ENCODE results near the gene GNGT2. TPM values are rescaled to one million over a fixed set of nuclear protein-coding genes. Genes with fewer than 3 reads are reported as not detected.

Gene GNGT2
- total RNA-seq, 1 experiment from 2014 or later, result 0.40 TPM

- POLR2A ChIA-PET (ENCODE audit: unreplicated experiment), result no interaction called here
- DNase-seq (peak; percentile 1), ATAC-seq (no peak)
- intact Hi-C loops (cut with micrococcal nuclease), result no loop called here
- no peak overlapping the region for H3K4me2 ChIP-seq (ENCODE audit: low read length)
- H3F3A ChIP-seq (ENCODE audit: low read length, unreplicated experiment), result no peaks in the 10 kb centered on the region
- no peaks in the 10 kb centered on the region for H3K27me3 ChIP-seq (ENCODE audit: low read length)
- H3K79me2 ChIP-seq (ENCODE audit: low read length), result no peaks in the 10 kb centered on the region
- no peaks in the 10 kb centered on the region for H3K4me1 ChIP-seq (ENCODE audit: insufficient read depth, low read length)
- no peaks in the 10 kb centered on the region for H3K36me3 ChIP-seq (ENCODE audit: low read depth, low read length)
- no peaks in the 10 kb centered on the region for H3K9me3 ChIP-seq (ENCODE audit: low read length)
- H3K9ac ChIP-seq (ENCODE audit: low read length), result no peak overlapping the region
- H4K20me1 ChIP-seq (ENCODE audit: low read length), result no peaks in the 10 kb centered on the region
- CTCF ChIA-PET, result interaction anchor here (0.6 kb wide), 1 partner anchor 21 kb away, joined by 3 read pairs; no protein-coding TSS in a partner anchor
- H2AFZ ChIP-seq (ENCODE audit: low read length), result no peak overlapping the region
- no peaks in the 10 kb centered on the region for H3K9me2 ChIP-seq (replicated peaks; ENCODE audit: low read length)
- no peak overlapping the region for H3K4me3 ChIP-seq (ENCODE audit: low read length)
- H3K27ac ChIP-seq (ENCODE audit: low read length), result no peak overlapping the region
- no TSS peak for BruUV-seq (replicated peaks)
- TF ChIP-seq EZH2phosphoT487 (IDR thresholded peaks at IDR 0.05; ENCODE audit: borderline replicate concordance, low read length), result no peak
- TF ChIP-seq CTCF (conservative IDR thresholded peaks at IDR 0.05; ENCODE audit: low read depth, low read length), result no peak
- no peak for TF ChIP-seq EZH2 (IDR thresholded peaks at IDR 0.05; ENCODE audit: low read length, unreplicated experiment)
Measured at GRCh38 chr17:49241692-49242397, 31.5 kb upstream of the GNGT2 start.

GRCh38 chr17:49241040-49241439 is 30.7 kb upstream of the GNGT2 start:
- no peak for ATAC-seq
- no peak for TF ChIP-seq EZH2 (IDR thresholded peaks at IDR 0.05; ENCODE audit: low read length, unreplicated experiment)
- no peak for TF ChIP-seq EZH2phosphoT487 (IDR thresholded peaks at IDR 0.05; ENCODE audit: borderline replicate concordance, low read length)
- no peak for TF ChIP-seq CTCF (conservative IDR thresholded peaks at IDR 0.05; ENCODE audit: low read depth, low read length)
- Histone ChIP-seq H3K4me2 (ENCODE audit: low read length) (no peak overlapping the region), H3K9ac (ENCODE audit: low read length) (no peak overlapping the region), H3K4me3 (ENCODE audit: low read length) (no peak overlapping the region), H3K4me1 (ENCODE audit: insufficient read depth, low read length) (no peaks in the 10 kb centered on the region), H3K27me3 (ENCODE audit: low read length) (no peaks in the 10 kb centered on the region), H3K27ac (ENCODE audit: low read length) (no peak overlapping the region), H3K9me3 (ENCODE audit: low read length) (no peaks in the 10 kb centered on the region), H4K20me1 (ENCODE audit: low read length) (no peaks in the 10 kb centered on the region), H3K79me2 (ENCODE audit: low read length) (no peaks in the 10 kb centered on the region), H2AFZ (ENCODE audit: low read length) (no peak overlapping the region), H3K9me2 (replicated peaks; ENCODE audit: low read length) (no peaks in the 10 kb centered on the region), H3F3A (ENCODE audit: low read length, unreplicated experiment) (no peaks in the 10 kb centered on the region), H3K36me3 (ENCODE audit: low read depth, low read length) (no peaks in the 10 kb centered on the region)
- DNase-seq, result no peak
- no TSS peak for BruUV-seq (replicated peaks)
- CTCF ChIA-PET, result no interaction called here
- intact Hi-C loops (cut with micrococcal nuclease), result no loop called here
- POLR2A ChIA-PET (ENCODE audit: unreplicated experiment), result interaction anchor here (0.6 kb wide), 1 partner anchor 27 kb away, joined by 4 read pairs; no protein-coding TSS in a partner anchor

GRCh38 chr17:49240619-49241018 is 30.2 kb upstream of the GNGT2 start:
- intact Hi-C loops (cut with micrococcal nuclease), result no loop called here
- no peaks in the 10 kb centered on the region for H3F3A ChIP-seq (ENCODE audit: low read length, unreplicated experiment)
- no peak overlapping the region for H3K4me3 ChIP-seq (ENCODE audit: low read length)
- TF ChIP-seq EZH2 (IDR thresholded peaks at IDR 0.05; ENCODE audit: low read length, unreplicated experiment) (no peak), EZH2phosphoT487 (IDR thresholded peaks at IDR 0.05; ENCODE audit: borderline replicate concordance, low read length) (no peak), CTCF (conservative IDR thresholded peaks at IDR 0.05; ENCODE audit: low read depth, low read length) (no peak)
- no peak overlapping the region for H3K9ac ChIP-seq (ENCODE audit: low read length)
- no TSS peak for BruUV-seq (replicated peaks)
- POLR2A ChIA-PET (ENCODE audit: unreplicated experiment), result no interaction called here
- H3K4me2 ChIP-seq (ENCODE audit: low read length), result no peak overlapping the region
- no peaks in the 10 kb centered on the region for H3K9me2 ChIP-seq (replicated peaks; ENCODE audit: low read length)
- H3K4me1 ChIP-seq (ENCODE audit: insufficient read depth, low read length), result no peaks in the 10 kb centered on the region
- no peak overlapping the region for H2AFZ ChIP-seq (ENCODE audit: low read length)
- DNase-seq (peak; percentile 1), ATAC-seq (no peak)
- no peaks in the 10 kb centered on the region for H3K36me3 ChIP-seq (ENCODE audit: low read depth, low read length)
- H3K27ac ChIP-seq (ENCODE audit: low read length), result no peak overlapping the region
- H3K27me3 ChIP-seq (ENCODE audit: low read length), result no peaks in the 10 kb centered on the region
- no peaks in the 10 kb centered on the region for H3K9me3 ChIP-seq (ENCODE audit: low read length)
- H3K79me2 ChIP-seq (ENCODE audit: low read length), result no peaks in the 10 kb centered on the region
- CTCF ChIA-PET, result no interaction called here
- no peaks in the 10 kb centered on the region for H4K20me1 ChIP-seq (ENCODE audit: low read length)

Data from PC-3 (cell line).